A549 treated with AZD9567 at 1 μM for 4 hours (cell line): Measurements from ENCODE around the gene FAT3. TPM values are rescaled to one million over a fixed set of nuclear protein-coding genes. Genes with fewer than 3 reads are reported as not detected.

Source experiments
- total RNA-seq: library from RNA; stranded (reverse); fragments of 200-300 nt; extraction: Qiagen RNA extraction; gene quantifications from 5 replicates; pipeline ENCODE4 v1.2.3, GENCODE V29; 2022; ENCODE audit not compliant: insufficient read depth

FAT3 gene
- total RNA-seq, result 0.19 to 0.47 TPM (median 0.26 TPM) in 5 replicates

GRCh38 chr11:92224407-92225124 is at the start of gene FAT3:
Gene FAT3 (plus strand): TSS chr11:92224818. CDS start chr11:92352113, 127,295 bp downstream.

